Cardiac muscle cell (in vitro differentiated cells and primary cell): Measurements from ENCODE around the gene MAST4. TPM values are rescaled to one million over a fixed set of nuclear protein-coding genes. Genes with fewer than 3 reads are reported as not detected.

Experiments
- DNase-seq, 2 donors: peaks; one replicate each; pipeline versions ENCODE4 v3.0.0 to v3.0.0-alpha.2; 2010 to 2017; ENCODE audit warnings: low read depth in 1 of 2, low spot score in 1 of 2
- H3K27ac ChIP-seq: fragments of 200-600 bp; sonication (generic); 2 replicates; pipeline ENCODE4 v1.5.1; 2016
- H3K27me3 ChIP-seq: fragments of 200-600 bp; sonication (generic); 2 replicates; pipeline ENCODE4 v1.6.0; 2016; ENCODE audit warnings: control low read depth
- H3K36me3 ChIP-seq: fragments of 200-600 bp; sonication (generic); 2 replicates; pipeline ENCODE4 v1.5.1; 2016; ENCODE audit warnings: control low read depth
- H3K4me1 ChIP-seq: fragments of 200-600 bp; sonication (generic); 2 replicates; pipeline ENCODE4 v1.8.1; 2017; ENCODE audit warnings: low read depth, mild to moderate bottlenecking, mixed run types
- H3K4me3 ChIP-seq: fragments of 200-600 bp; sonication (generic); 2 replicates; pipeline ENCODE4 v1.5.1; 2016; ENCODE audit warnings: mild to moderate bottlenecking
- H3K9me3 ChIP-seq: fragments of 200-600 bp; sonication (generic); 2 replicates; pipeline ENCODE4 v1.5.1; 2017; ENCODE audit warnings: low read depth, mild to moderate bottlenecking, control low read depth
- CTCF ChIP-seq: IDR thresholded peaks from 2 replicates; pipeline ENCODE4 v1.5.1; 2012; ENCODE audit warnings: low read depth, mild to moderate bottlenecking, low read length
- polyA plus RNA-seq: library from polyadenylated mRNA; unstranded; fragments of >200 nt; fragmentation: Nextera tagmentation; extraction: Ambion mirVana; gene quantifications from 2 replicates; pipeline ENCODE4 v1.2.1, GENCODE V29; 2016
- total RNA-seq: library from RNA; depleted of rRNA; stranded (reverse); fragments of >200 nt; gene quantifications from 2 replicates; pipeline ENCODE4 v1.2.3, GENCODE V29; 2016

The MAST4 gene
- total and polyA plus RNA-seq, 2 experiments from 2014 or later, result 33.1 to 58.0 TPM

- H3K27me3 ChIP-seq, result no peaks in the 10 kb centered on the region
- H3K27ac ChIP-seq, result no peak overlapping the region
- H3K4me1 ChIP-seq, result peaks cover 22% of the 10 kb centered on the region
- TF ChIP-seq CTCF, result no peak
- peaks cover 45% of the 10 kb centered on the region for H3K36me3 ChIP-seq
- DNase-seq, result no peak
- H3K9me3 ChIP-seq, result no peaks in the 10 kb centered on the region
- H3K4me3 ChIP-seq, result no peak overlapping the region
These were observed 545.5 kb downstream of the MAST4 start for GRCh38 chr5:67141644-67142043.

GRCh38 chr5:67142816-67143215 lies 546.6 kb downstream of the MAST4 start:
- no peaks in the 10 kb centered on the region for H3K27me3 ChIP-seq
- DNase-seq, result no peak
- peaks cover 22% of the 10 kb centered on the region for H3K4me1 ChIP-seq
- no peak overlapping the region for H3K27ac ChIP-seq
- peaks cover 51% of the 10 kb centered on the region for H3K36me3 ChIP-seq
- H3K4me3 ChIP-seq, result no peak overlapping the region
- TF ChIP-seq CTCF, result no peak
- no peaks in the 10 kb centered on the region for H3K9me3 ChIP-seq

- peaks cover 22% of the 10 kb centered on the region for H3K4me1 ChIP-seq
- no peak for TF ChIP-seq CTCF
- peaks cover 51% of the 10 kb centered on the region for H3K36me3 ChIP-seq
- H3K4me3 ChIP-seq, result no peak overlapping the region
- H3K27me3 ChIP-seq, result no peaks in the 10 kb centered on the region
- no peaks in the 10 kb centered on the region for H3K9me3 ChIP-seq
- DNase-seq, result no peak
- H3K27ac ChIP-seq, result no peak overlapping the region
These were observed 547.4 kb downstream of the MAST4 start for GRCh38 chr5:67143549-67143948.

DNA sequence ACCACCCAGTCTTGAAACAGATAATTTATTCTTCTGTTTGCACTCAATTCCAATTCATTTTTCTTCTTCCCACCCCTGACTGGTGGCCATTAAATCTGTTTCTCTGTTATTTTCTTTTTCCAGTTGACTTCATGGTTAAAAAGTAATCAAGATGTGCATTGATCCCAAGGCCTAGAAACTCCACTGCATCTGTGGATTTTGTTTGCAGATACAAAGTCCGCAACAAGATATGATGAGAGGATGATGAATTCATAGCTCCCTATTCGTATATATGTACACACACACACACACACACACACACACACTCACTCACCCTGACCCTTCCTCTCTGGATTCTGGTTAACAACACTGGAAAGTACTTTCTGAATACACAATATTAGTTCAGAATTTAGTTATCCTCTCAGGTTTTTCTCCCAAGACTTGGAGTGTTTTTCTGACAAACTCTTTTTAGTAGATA lies 548.0 kb downstream of the MAST4 start:
- Histone ChIP-seq H3K4me1 (peaks cover 17% of the 10 kb centered on the region), H3K36me3 (peaks cover 55% of the 10 kb centered on the region), H3K4me3 (no peak overlapping the region), H3K27me3 (no peaks in the 10 kb centered on the region), H3K27ac (no peak overlapping the region), H3K9me3 (no peaks in the 10 kb centered on the region)
- TF ChIP-seq CTCF, result no peak
- no peak for DNase-seq

DNA sequence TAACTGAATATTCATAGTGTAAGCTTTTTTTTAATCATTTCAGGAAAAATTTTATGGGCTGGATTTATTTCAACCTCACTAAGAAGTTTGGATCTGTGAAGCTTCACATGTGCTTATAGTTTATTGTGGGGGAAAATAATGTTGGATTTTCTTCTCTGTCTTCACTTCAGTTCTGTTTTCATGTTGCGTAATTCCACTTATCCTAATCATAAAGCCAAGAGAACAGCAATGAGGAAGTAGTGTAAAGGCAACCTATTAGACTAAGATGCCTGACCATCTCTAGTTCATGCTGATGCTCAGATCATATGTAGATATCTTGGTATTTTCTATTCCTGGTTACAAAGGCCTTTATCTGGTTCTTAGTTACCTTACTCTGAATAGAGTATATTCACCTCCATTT lies 550.4 kb downstream of the MAST4 start:
- Histone ChIP-seq H3K9me3 (no peaks in the 10 kb centered on the region), H3K4me3 (no peak overlapping the region), H3K27me3 (no peaks in the 10 kb centered on the region), H3K36me3 (peaks cover 70% of the 10 kb centered on the region), H3K4me1 (no peaks in the 10 kb centered on the region), H3K27ac (no peak overlapping the region)
- DNase-seq, result peak in 1 of 2 donors; percentile 49
- no peak for TF ChIP-seq CTCF

DNA sequence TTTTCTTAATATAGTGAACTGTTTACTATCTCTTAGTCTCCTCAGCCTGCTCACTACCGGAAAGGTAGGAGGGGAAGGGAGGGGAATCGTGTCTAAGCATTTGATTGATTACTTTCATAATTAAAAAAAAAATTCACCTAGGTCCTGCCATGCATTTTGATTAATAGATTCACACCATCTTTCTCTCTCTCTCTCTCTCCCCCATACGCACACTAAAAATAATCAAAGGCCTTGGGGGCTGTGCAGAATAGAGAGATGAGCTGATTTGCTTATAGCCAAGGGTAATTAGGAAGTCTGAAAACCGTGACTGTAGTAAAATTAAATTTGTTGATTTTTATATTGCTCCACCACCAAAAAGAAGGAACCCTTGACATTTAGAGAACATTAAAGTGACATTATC lies 550.8 kb downstream of the MAST4 start:
- no peaks in the 10 kb centered on the region for H3K4me1 ChIP-seq
- no peak overlapping the region for H3K27ac ChIP-seq
- H3K4me3 ChIP-seq, result no peak overlapping the region
- TF ChIP-seq CTCF, result no peak
- H3K36me3 ChIP-seq, result peaks cover 68% of the 10 kb centered on the region
- H3K9me3 ChIP-seq, result no peaks in the 10 kb centered on the region
- no peaks in the 10 kb centered on the region for H3K27me3 ChIP-seq
- no peak for DNase-seq
